ENCODE results near the gene CNBP. TPM values are rescaled to one million over a fixed set of nuclear protein-coding genes. Genes with fewer than 3 reads are reported as not detected.
A peak's percentile ranks its signal among the peaks of the same experiment; 100 is the strongest.

Gene CNBP
- total and polyA plus RNA-seq, 2 of the 13 experiments (the other 11 are each of a cell fraction or from before 2014, with no cell fraction given) = 282 to 354 TPM

DNA sequence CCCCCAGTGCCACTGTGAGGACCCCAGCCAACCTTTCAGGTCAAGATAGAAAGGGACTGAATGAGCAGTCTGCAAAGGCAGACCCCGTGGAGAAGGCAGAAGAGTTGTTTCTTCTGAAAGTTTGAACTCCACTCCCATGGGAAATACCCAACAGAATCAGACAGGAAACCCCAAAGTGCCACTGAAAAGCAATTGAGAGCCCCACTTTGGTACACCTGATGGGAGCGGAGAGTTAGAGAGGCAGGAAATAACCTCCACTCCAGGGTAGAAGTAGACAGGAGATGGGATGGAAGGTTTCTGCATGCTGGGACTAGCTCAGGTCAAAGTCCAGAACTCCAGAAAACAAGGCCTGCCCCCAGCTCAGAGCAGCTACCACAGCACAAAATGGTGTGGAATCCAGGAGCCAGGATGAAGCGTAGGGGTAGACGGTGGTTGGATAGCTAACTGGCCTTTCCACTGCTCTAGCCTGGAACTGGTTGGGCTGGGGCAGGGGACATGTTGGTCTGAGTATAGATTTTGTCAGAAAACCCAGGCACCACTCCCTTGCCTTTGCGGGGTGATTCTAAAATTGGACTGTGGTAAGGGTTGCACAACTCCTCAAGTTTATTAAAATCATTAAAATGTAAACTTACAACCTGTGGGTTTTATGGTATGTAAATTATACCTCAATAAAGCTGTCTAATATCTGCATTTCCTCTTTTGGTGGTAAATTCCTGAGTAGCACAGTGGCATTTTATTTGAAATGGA lies 60.2 kb downstream of the CNBP start (continued):
- TF ChIP-seq, protein P1, sequence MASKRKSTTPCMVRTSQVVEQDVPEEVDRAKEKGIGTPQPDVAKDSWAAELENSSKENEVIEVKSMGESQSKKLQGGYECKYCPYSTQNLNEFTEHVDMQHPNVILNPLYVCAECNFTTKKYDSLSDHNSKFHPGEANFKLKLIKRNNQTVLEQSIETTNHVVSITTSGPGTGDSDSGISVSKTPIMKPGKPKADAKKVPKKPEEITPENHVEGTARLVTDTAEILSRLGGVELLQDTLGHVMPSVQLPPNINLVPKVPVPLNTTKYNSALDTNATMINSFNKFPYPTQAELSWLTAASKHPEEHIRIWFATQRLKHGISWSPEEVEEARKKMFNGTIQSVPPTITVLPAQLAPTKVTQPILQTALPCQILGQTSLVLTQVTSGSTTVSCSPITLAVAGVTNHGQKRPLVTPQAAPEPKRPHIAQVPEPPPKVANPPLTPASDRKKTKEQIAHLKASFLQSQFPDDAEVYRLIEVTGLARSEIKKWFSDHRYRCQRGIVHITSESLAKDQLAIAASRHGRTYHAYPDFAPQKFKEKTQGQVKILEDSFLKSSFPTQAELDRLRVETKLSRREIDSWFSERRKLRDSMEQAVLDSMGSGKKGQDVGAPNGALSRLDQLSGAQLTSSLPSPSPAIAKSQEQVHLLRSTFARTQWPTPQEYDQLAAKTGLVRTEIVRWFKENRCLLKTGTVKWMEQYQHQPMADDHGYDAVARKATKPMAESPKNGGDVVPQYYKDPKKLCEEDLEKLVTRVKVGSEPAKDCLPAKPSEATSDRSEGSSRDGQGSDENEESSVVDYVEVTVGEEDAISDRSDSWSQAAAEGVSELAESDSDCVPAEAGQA (IDR thresholded peaks at IDR 0.05; ENCODE audit: low read depth) = no peak
- TF ChIP-seq, protein P1 (CRISPR knock-in tag; IDR thresholded peaks at IDR 0.05; ENCODE audit: borderline replicate concordance) = no peak
- TF ChIP-seq MEF2D (CRISPR knock-in tag; IDR thresholded peaks at IDR 0.05) (0 out of 2 replicates have a peak, but pooled peaks have one; percentile 38), CENPT (CRISPR knock-in tag; IDR thresholded peaks at IDR 0.05; ENCODE audit: low read depth) (no peak), ZNF891 (CRISPR knock-in tag; IDR thresholded peaks at IDR 0.05) (no peak), MIER3 (CRISPR knock-in tag; IDR thresholded peaks at IDR 0.05; ENCODE audit: borderline replicate concordance) (no peak), NR1H2 (CRISPR knock-in tag; IDR thresholded peaks at IDR 0.05; ENCODE audit: borderline replicate concordance, low read depth) (no peak), ONECUT2 (CRISPR knock-in tag; IDR thresholded peaks at IDR 0.05) (no peak), ZNF652 (CRISPR knock-in tag; IDR thresholded peaks at IDR 0.05; ENCODE audit: borderline replicate concordance, low read depth) (no peak), MEIS2 (CRISPR knock-in tag; IDR thresholded peaks at IDR 0.05) (no peak), ESRRA (CRISPR knock-in tag; IDR thresholded peaks at IDR 0.05; ENCODE audit: low read depth) (peak; percentile 46; the same call in 1 of the 2 replicates), ARNT (IDR thresholded peaks at IDR 0.05) (no peak)
- TF ChIP-seq, protein P2, sequence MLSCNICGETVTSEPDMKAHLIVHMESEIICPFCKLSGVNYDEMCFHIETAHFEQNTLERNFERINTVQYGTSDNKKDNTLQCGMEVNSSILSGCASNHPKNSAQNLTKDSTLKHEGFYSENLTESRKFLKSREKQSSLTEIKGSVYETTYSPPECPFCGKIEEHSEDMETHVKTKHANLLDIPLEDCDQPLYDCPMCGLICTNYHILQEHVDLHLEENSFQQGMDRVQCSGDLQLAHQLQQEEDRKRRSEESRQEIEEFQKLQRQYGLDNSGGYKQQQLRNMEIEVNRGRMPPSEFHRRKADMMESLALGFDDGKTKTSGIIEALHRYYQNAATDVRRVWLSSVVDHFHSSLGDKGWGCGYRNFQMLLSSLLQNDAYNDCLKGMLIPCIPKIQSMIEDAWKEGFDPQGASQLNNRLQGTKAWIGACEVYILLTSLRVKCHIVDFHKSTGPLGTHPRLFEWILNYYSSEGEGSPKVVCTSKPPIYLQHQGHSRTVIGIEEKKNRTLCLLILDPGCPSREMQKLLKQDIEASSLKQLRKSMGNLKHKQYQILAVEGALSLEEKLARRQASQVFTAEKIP (CRISPR knock-in tag; IDR thresholded peaks at IDR 0.05; ENCODE audit: borderline replicate concordance) = no peak
- TF ChIP-seq, protein P3, sequence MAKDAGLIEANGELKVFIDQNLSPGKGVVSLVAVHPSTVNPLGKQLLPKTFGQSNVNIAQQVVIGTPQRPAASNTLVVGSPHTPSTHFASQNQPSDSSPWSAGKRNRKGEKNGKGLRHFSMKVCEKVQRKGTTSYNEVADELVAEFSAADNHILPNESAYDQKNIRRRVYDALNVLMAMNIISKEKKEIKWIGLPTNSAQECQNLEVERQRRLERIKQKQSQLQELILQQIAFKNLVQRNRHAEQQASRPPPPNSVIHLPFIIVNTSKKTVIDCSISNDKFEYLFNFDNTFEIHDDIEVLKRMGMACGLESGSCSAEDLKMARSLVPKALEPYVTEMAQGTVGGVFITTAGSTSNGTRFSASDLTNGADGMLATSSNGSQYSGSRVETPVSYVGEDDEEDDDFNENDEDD (CRISPR knock-in tag; IDR thresholded peaks at IDR 0.05; ENCODE audit: borderline replicate concordance) = no peak
- TF ChIP-seq, protein P4, sequence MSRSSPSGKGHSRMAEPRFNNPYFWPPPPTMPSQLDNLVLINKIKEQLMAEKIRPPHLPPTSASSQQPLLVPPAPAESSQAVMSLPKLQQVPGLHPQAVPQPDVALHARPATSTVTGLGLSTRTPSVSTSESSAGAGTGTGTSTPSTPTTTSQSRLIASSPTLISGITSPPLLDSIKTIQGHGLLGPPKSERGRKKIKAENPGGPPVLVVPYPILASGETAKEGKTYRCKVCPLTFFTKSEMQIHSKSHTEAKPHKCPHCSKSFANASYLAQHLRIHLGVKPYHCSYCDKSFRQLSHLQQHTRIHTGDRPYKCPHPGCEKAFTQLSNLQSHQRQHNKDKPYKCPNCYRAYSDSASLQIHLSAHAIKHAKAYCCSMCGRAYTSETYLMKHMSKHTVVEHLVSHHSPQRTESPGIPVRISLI (CRISPR knock-in tag; IDR thresholded peaks at IDR 0.05; ENCODE audit: borderline replicate concordance) = no peak
- TF ChIP-seq, protein P5, sequence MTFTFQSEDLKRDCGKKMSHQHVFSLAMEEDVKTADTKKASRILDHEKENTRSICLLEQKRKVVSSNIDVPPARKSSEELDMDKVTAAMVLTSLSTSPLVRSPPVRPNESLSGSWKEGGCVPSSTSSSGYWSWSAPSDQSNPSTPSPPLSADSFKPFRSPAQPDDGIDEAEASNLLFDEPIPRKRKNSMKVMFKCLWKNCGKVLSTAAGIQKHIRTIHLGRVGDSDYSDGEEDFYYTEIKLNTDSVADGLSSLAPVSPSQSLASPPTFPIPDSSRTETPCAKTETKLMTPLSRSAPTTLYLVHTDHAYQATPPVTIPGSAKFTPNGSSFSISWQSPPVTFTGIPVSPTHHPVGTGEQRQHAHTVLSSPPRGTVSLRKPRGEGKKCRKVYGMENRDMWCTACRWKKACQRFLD (CRISPR knock-in tag; IDR thresholded peaks at IDR 0.05; ENCODE audit: borderline replicate concordance) = no peak
- TF ChIP-seq, protein P6, sequence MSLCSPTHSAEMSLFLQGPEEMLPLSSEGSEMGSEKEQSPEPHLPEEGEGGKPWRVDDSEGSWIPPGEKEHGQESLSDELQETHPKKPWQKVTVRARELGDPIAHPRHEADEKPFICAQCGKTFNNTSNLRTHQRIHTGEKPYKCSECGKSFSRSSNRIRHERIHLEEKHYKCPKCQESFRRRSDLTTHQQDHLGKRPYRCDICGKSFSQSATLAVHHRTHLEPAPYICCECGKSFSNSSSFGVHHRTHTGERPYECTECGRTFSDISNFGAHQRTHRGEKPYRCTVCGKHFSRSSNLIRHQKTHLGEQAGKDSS (CRISPR knock-in tag; IDR thresholded peaks at IDR 0.05; ENCODE audit: borderline replicate concordance, low read depth) = no peak

Data from HepG2 (cell line).